Measurements from ENCODE around the gene AMD1. TPM values are rescaled to one million over a fixed set of nuclear protein-coding genes. Genes with fewer than 3 reads are reported as not detected.

The AMD1 gene
- total and polyA plus RNA-seq, 9 of the 15 experiments (the other 6 are each of a cell fraction or from before 2014, with no cell fraction given), result 60.0 to 151 (median 85.6) TPM

DNA sequence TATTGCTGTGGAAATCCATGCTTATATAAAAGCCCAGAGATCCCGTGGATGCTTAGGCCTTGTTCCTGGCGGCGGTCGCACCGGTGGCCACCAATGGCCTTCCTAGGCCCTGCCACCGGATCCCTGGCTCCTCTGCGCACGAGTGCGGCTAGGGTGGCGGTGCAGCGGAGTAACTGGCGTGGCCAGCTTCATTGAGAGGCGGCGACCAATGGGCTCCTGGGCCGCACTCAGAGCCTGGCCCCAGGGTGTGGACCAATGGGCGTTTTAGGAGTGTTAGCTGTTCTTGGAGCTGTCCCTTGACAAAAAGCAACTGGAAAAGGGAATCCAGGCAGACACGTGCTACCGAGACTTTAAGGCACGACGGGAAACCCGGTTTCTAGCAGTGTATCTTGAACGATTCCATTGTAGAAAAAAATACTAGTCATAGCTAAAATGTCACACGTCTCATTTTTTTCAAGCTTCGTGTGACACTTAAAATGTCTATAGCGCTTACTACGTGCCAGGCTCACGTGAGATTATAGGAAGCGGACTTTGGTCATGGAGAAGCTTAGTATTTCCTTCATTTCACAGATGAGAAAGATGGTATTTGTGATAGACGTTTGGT, 1.7 kb downstream of the AMD1 start (continued):
- peak; percentile 81 for TF ChIP-seq MGA (IDR thresholded peaks at IDR 0.05)
- 0 out of 2 replicates have a peak, but pooled peaks have one; percentile 58 for TF ChIP-seq LCOR (CRISPR knock-in tag; IDR thresholded peaks at IDR 0.05)
- TF ChIP-seq POLR2G (IDR thresholded peaks at IDR 0.05; ENCODE audit: low read depth, low read length), result peak; percentile 87
- no peak for TF ChIP-seq MECOM (CRISPR knock-in tag; IDR thresholded peaks at IDR 0.05)
- peak; percentile 7; the same call in 1 of the 2 replicates for TF ChIP-seq JUND (IDR thresholded peaks at IDR 0.05; ENCODE audit: borderline replicate concordance, low read depth, low read length)
- no peak; the same call in 2 of the 3 replicates for TF ChIP-seq JUND (tag; IDR thresholded peaks at IDR 0.05; ENCODE audit: borderline replicate concordance, low read depth, low read length)
- TF ChIP-seq, protein P1, sequence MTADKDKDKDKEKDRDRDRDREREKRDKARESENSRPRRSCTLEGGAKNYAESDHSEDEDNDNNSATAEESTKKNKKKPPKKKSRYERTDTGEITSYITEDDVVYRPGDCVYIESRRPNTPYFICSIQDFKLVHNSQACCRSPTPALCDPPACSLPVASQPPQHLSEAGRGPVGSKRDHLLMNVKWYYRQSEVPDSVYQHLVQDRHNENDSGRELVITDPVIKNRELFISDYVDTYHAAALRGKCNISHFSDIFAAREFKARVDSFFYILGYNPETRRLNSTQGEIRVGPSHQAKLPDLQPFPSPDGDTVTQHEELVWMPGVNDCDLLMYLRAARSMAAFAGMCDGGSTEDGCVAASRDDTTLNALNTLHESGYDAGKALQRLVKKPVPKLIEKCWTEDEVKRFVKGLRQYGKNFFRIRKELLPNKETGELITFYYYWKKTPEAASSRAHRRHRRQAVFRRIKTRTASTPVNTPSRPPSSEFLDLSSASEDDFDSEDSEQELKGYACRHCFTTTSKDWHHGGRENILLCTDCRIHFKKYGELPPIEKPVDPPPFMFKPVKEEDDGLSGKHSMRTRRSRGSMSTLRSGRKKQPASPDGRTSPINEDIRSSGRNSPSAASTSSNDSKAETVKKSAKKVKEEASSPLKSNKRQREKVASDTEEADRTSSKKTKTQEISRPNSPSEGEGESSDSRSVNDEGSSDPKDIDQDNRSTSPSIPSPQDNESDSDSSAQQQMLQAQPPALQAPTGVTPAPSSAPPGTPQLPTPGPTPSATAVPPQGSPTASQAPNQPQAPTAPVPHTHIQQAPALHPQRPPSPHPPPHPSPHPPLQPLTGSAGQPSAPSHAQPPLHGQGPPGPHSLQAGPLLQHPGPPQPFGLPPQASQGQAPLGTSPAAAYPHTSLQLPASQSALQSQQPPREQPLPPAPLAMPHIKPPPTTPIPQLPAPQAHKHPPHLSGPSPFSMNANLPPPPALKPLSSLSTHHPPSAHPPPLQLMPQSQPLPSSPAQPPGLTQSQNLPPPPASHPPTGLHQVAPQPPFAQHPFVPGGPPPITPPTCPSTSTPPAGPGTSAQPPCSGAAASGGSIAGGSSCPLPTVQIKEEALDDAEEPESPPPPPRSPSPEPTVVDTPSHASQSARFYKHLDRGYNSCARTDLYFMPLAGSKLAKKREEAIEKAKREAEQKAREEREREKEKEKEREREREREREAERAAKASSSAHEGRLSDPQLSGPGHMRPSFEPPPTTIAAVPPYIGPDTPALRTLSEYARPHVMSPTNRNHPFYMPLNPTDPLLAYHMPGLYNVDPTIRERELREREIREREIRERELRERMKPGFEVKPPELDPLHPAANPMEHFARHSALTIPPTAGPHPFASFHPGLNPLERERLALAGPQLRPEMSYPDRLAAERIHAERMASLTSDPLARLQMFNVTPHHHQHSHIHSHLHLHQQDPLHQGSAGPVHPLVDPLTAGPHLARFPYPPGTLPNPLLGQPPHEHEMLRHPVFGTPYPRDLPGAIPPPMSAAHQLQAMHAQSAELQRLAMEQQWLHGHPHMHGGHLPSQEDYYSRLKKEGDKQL (CRISPR knock-in tag; IDR thresholded peaks at IDR 0.05; ENCODE audit: borderline replicate concordance), result peak; percentile 35; the same call in 1 of the 2 replicates
- peak; percentile 93 for TF ChIP-seq HNRNPLL (IDR thresholded peaks at IDR 0.05; ENCODE audit: low read depth, low read length, poor library complexity, severe bottlenecking)
- 0 out of 3 replicates have a peak, but pooled peaks of 1 of the 2 experiments have one; percentile 15 for TF ChIP-seq CBX3 (IDR thresholded peaks at IDR 0.05; ENCODE audit: borderline replicate concordance in 1 of 2, low read length in 2 of 2)
- TF ChIP-seq ILF3 (IDR thresholded peaks at IDR 0.05; ENCODE audit: borderline replicate concordance), result no peak
